GM10266 (cell line): ENCODE results near the gene GJB2.

ENCODE experiments used
- DNase-seq: peaks from one replicate; pipeline ENCODE4 v3.0.0; 2012; ENCODE audit errors: extremely low spot score
- TF ChIP-seq, protein P1 (sequence below): IDR thresholded peaks from 2 replicates; pipeline ENCODE4 v1.5.1; 2012; ENCODE audit warnings: mild to moderate bottlenecking, low read depth; ENCODE audit not compliant: control insufficient read depth, insufficient read depth; ENCODE audit errors: missing control alignments

Gene GJB2

DNA sequence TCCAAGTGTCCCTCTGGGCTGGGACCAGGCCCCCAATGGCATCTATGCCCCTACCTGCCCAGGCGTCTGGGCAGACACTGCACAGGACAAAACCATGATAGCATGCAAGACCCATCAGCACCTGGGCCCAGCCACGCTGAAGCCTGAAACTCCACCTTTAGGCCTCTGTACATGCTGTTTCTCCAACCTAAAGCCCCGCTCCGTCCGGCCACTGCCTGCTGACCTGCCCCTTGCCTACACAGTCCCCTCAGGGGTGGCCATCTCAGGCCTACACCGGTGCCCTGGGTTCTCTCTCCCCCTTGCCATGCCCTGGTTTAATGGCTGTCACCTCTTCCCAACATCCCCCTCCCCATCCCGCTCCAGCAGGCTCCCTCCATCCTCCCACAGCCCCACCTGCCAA, 47.2 kb downstream of the GJB2 start:
- TF ChIP-seq, protein P1, sequence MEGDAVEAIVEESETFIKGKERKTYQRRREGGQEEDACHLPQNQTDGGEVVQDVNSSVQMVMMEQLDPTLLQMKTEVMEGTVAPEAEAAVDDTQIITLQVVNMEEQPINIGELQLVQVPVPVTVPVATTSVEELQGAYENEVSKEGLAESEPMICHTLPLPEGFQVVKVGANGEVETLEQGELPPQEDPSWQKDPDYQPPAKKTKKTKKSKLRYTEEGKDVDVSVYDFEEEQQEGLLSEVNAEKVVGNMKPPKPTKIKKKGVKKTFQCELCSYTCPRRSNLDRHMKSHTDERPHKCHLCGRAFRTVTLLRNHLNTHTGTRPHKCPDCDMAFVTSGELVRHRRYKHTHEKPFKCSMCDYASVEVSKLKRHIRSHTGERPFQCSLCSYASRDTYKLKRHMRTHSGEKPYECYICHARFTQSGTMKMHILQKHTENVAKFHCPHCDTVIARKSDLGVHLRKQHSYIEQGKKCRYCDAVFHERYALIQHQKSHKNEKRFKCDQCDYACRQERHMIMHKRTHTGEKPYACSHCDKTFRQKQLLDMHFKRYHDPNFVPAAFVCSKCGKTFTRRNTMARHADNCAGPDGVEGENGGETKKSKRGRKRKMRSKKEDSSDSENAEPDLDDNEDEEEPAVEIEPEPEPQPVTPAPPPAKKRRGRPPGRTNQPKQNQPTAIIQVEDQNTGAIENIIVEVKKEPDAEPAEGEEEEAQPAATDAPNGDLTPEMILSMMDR, result no peak
- no peak for DNase-seq

DNA sequence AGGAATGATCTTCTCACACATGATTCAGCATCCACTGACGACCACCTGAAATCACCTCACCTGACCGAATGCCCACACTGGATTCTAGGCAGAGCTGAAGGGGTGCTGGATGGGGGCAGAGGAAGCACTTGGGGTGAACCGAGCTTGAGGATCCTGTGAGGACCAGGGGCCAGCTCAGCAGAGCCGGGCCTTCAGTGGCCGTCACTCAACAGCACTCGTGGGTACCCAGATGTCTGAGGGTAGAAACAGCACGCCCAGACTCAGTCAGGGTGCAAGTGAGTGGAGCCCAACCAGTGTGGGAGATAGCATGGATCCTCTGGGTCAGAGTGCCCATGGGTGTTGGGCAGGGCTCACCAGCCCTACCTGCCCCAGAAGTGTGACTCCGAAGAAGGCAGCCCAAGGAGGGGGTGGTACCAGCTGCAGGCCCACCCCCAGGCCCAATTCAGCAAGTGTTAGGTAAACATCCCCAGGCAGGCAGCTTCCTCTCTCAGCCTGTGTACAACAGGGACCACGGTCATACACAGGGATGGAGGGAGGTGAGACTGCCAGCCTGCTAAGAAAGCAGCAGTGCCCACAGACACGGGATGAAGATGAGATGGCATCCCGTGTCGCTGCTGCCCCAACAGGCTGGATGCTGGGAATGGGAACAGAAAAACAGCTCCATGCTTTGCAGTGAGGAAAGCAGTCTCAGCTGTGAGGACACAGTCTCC, 48.4 kb downstream of the GJB2 start:
- no peak for DNase-seq
- TF ChIP-seq, protein P1, result no peak

DNA sequence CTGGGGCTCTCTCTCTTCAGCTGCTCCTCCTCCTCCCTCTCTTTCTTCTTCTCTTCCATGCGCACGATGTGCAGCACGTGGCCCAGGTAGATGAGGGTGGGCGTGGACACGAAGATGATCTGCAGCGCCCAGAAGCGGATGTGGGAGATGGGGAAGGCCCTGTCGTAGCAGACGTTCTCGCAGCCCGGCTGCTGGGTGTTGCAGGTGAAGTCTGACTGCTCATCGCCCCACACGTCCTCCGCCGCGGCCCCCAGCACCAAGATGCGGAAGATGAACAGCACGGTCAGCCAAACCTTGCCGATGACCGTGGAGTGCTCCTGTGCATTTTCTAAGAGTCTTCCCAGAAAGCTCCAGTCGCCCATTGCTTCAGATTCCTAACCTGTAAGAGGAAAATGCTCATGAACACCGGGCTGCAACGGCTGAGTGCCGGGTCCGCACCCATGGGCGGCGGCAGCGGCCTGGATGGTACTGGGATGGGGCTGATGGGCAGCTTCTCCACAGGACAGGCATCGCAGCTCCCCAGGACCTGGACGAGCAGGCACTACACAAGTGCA, 49.7 kb downstream of the GJB2 start:
- TF ChIP-seq, protein P1, result no peak
- DNase-seq, result no peak

DNA sequence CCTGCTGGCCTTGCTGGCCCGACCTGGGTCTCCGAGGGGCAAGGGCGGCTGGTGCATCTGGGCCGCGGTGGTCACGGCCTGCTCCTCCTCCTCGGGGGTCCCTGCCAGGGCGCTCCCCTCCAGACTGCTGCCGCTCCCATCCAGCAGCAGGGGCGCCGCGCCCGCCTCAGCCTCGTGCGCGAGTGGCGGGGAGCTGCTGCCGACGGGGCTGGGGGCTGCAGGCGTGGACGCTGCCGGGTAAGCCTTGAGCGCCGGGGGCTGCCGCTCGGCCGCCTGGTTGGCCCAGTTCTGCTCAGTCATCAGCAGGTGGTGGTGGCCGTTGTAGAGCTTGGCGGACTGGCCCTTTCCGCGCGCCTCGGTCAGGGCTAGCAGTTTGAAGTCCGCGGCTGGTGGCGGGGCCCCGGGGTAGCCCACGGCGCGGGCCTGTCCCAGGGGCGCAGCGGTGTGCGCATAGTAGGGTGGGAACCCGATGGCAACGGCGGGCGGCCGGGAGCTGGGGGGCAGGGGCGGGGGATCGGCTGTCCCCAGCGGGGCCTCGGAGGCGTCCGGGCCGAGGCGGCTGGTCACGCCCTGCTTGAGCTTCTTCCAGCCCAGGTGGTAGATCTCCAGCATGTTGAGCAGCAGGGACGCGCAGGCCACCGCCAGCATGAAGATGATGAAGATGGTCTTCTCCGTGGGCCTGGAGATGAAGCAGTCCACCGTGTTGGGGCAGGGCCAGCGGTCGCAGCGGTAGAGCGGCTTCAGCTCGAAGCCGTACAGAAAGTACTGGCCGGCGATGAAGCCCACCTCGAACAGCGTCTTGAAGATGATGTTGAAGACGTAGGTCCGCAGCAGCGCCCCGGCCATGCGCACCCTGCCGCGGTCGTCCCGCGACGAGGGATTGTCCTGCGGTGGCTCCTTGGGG, 50.5 kb downstream of the GJB2 start:
- TF ChIP-seq, protein P1, result no peak
- DNase-seq, result no peak

DNA sequence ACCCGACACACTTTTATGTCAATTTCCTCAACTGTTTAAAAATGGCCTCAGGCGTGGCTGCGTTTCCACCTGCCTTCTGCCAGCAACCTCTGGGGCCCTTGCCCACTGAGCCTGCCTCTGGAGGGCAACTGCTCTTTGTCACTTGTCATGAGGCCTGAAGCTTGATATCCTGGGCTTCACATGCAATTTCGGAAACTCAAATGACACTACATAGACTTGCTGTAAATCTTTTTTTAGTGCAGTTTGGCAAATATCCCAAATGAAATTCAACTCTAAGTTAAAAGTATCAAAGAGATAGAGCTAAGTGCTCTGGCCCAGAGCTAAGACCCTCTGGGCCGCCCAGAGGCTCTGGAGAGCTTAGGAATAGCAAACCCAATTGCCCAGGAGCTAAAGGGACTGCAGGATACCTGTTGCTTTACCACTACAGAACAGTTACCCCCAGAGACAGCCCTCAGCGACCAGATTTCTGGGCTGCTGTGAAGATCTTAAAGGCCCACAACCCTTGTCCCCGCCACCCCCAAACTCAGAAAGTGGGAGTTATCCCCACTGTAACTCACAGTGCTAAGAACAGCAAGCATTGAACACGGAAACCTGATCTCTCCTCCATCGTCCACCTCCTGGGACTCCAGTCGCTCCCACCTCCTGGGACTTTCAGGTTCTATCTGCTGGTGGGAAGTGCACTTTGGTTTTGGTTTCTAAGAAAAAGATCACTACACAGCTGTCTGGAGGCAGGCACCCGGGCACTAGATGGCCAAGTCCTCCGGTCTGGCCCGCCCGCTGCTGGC, 51.3 kb downstream of the GJB2 start:
- TF ChIP-seq, protein P1, result no peak

DNA sequence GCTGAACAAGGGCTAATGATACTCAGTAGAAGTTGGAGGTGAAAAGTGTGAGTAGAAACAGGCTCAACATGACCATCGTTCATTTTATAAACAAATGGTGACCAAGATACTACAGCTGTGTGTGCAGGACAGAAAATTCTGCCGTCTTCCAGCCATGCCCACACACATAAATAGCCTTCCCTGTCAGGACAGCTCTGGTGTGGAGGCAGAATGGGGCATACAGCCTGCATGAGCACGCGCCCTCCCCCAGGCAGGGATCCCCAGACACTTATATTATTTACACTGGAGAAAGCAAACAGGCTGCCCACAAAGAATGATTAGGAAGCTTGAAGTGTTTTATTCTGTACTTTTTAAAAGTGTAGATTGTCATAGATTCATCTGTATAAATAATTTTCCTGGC, 52.3 kb downstream of the GJB2 start:
- TF ChIP-seq, protein P1, result no peak
- no peak for DNase-seq

More for the DNA sequence above, 51.3 kb downstream of the GJB2 start:
- DNase-seq, result no peak
